Measurements from ENCODE around the gene TRMT1.
"Not testable (repeated sequence)": the region's sequence is repeated elsewhere in the genome, so short reads cannot be mapped to it uniquely, and the experiment has no call there.

TRMT1 gene

DNA sequence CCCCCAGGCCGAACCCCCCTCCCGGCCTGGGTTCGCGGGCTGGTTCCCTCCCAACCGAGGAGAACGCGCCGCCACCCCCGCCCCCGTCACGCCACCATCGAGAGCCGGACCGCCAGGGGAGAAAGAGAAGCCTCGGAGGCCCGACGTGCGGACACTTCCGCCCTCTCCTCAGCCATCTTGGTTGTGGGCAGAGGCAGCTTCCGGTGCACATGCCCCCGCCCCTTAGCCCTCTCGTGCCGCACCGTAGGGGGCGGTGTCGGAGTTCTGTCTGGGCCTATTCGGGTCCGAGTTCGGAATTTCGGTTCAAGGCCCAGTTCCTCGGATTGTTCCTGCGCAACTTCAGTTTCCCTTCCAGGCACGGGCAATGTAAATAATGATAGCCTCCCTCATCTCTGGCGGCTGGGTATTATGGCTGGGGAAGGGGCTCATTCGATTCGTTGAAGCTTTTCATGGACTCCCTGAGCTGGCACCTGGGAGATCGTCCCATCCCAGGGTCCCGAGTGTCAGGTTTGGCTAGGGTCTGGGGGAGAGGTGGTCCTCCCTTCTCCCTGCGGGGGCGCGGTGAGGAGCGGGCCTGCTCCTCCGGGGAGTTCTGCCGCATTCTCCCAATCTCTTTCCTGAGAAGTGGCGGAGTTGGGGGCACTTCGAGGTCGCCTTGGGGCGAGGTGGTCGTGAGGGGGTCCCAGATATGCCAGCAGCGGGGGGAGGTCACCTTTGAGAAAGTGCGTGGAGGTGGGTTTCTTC is 33.8 kb upstream of the TRMT1 start, which contains the start of the genes IER2 and STX10:
Gene IER2 (plus strand): TSS at position 225 of the 744 bp plus-strand sequence. CDS start 2,776 bp downstream, outside the sequence.
Gene STX10 (minus strand): TSS at position 189 of the 744 bp plus-strand sequence. CDS start 202 bp downstream, outside the sequence.
- peak; percentile 95 for DNase-seq (ENCODE audit: low spot score)

DNA sequence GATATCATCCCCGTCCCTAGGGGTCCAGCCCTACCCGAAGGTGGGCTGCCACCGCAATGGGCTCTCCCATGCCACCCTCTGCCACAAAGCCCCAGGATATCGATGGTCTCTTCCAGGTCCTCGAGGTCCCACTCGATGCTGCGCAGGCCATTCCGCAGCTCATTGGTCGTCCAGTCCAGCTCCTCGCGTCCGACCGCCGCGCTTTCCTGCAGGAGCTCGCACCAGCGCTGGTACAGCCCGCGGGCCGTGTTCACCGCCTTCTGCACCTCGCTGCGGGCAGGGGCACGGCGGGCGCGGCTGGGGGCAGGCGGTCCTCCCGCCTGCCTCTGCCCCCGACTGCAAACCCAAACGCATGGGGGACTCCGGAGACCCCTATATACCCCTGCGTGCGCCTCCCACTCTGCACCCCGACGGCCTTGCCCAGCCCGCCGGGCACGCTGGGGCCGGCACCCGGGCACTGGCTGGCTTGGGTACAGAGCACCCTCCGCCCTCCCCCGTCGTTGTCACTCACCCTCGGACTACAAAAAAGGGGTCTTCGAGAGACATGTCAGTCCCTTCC is 33.2 kb upstream of the TRMT1 start:
- no peak for DNase-seq (ENCODE audit: low spot score)

DNA sequence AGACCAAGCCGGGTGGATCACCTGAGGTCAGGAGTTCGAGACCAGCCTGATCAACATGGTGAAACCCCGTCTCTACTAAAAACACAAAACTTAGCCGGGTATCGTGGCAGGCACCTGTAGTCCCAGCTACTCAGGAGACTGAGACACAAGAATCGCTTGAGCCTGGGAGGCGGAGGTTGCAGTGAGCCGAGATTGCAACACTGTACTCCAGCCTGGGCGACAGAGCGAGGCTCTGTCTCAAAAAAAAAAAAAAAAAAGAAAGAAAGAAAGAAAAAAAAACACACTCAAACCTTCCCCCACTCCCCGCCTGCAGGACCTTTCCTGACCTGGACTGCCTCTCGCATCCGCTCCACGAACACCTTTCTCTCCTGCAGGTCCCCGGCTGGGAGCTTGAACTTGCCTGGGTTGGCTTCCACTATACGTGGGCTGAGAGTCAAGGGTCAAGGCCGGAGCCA is 32.7 kb upstream of the TRMT1 start:
- not testable (repeated sequence) for DNase-seq (ENCODE audit: low spot score)

DNA sequence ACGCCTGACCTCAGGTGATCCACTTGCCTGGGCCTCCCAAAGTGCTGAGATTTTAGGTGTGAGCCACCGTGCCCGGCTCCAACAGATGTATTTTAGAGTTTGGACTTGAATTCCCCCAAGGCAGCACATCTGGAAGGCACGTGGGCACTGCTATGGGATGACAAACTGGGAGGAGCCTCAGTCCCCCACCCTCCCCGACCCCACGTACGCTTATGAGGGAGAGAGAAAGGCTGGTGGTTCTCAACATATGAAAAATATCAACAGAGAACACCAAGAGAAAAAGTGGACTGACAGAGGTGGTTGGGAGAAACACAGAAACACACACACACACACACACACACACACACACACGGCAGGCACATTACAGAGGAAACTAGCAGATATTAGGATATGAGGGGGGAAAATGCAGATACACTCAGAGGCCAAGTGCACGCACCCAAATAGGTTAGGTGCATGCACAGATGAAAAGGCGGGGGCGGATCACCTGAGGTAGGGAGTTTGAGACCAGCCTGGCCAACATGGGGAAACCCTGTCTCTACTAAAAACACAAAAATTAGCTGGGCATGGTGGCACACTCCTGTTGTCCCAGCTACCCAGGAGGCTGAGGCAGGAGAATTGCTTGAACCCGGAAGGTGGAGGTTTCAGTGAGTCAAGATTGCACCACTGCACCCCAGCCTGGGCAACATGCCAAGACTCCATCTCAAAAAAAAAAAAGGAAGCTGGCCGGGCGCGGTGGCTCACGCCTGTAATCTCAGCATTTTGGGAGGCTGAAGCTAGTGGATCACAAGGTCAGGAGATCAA is 30.4 kb upstream of the TRMT1 start:
- DNase-seq (ENCODE audit: low spot score): no peak

DNA sequence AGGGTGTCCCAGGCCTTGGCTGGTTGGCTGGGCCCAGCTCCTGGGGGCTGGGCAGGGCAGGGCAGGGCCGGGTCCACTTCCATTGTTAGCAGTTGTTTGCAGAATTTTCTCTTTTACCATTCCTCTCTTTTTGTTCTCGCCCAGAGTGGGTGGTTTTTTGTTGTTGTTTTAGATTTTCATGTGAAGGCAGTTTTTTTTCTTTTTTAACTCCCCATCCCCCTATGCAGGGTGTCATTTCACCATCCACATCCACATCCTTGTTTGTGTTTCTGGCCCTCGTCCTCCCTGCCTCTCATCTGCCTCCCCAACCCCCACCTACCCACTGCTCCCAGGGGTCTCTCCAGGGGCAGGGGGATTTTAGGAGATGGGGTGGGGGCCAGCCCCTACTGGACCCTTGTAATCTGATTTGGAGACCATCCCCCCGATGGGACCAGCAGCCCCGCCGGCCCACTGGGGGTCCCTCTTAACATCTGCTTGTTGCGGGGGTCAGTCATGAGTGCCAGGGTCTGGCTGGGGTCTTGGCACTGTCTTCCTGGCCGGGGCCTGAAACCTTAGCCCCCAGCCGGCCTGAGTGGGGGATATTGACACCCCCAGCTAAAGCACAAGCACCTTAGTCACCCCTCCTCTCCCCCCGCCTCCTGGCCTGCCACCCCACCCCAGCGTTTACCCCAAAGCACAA is 23.2 kb upstream of the TRMT1 start:
- no peak for DNase-seq (ENCODE audit: low spot score)

DNA sequence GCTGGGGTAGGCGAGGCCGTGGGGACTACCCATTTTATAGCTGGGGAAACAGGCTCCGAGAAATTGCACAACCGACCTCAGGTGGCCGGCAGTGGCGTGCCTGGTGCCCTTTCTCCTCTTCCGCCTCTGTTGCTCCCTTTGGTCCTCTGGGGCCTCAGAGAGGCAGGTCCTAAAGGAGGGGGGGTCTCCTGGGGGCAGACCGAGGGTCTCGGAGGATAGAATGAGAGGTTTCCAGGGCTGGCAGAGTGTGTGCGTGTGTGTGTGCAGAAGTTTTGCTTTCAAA is 22.3 kb upstream of the TRMT1 start:
- DNase-seq (ENCODE audit: low spot score): no peak

DNA sequence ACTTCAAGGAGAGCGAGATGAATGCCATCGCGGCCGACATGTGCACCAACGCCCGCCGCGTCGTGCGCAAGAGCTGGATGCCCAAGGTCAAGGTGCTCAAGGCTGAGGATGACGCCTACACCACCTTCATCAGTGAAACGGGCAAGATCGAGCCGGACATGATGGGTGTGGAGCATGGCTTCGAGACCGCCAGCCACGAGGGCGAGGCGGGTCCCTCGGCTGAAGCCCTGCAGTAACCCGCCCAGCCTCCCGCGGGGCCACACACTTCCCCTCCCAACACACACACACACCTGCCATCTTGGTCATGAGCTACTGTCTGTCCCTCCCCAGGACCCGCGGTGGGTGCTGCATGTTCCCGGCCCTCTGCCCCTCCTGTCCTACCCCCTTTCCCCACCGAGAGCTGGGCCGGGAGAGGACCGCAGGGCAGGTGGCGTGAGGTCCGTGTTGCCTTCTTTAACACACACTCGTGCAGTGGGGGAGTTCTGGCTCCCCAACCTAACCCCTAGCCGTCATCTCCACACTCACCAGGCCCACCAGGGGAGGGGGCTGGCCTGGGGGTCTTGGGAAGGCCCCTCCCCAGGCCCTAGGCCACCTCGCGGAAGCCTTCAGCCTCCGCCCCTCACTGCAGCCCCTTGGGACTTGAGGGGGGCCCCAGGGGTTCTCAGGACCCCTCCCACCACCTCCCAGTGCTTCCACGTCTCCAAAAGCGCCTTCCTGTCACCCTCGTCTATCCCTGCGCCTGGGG is 21.8 kb upstream of the TRMT1 start:
- no peak for DNase-seq (ENCODE audit: low spot score)

DNA sequence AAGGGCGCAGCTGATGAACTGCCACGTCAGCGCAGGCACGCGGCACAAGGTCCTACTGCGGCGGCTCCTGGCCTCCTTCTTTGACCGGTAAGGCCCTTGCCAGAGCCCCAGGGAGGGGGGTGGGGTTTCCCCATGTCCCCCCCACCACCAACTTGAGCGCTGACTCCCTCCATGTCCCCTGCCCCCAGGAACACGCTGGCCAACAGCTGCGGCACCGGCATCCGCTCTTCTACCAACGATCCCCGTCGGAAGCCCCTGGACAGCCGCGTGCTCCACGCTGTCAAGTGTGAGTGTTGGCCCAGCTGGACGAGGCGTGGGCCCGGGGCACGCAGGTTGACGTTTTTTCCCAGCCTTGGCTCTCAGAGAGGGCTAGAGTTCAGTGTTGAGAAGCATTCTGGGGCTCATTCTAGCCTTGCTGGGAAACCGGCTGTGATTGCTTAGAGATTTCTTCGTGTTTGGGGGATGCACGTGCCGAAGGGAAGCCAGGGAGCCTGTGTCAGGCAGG is 20.8 kb upstream of the TRMT1 start:
- no peak for DNase-seq (ENCODE audit: low spot score)

DNA sequence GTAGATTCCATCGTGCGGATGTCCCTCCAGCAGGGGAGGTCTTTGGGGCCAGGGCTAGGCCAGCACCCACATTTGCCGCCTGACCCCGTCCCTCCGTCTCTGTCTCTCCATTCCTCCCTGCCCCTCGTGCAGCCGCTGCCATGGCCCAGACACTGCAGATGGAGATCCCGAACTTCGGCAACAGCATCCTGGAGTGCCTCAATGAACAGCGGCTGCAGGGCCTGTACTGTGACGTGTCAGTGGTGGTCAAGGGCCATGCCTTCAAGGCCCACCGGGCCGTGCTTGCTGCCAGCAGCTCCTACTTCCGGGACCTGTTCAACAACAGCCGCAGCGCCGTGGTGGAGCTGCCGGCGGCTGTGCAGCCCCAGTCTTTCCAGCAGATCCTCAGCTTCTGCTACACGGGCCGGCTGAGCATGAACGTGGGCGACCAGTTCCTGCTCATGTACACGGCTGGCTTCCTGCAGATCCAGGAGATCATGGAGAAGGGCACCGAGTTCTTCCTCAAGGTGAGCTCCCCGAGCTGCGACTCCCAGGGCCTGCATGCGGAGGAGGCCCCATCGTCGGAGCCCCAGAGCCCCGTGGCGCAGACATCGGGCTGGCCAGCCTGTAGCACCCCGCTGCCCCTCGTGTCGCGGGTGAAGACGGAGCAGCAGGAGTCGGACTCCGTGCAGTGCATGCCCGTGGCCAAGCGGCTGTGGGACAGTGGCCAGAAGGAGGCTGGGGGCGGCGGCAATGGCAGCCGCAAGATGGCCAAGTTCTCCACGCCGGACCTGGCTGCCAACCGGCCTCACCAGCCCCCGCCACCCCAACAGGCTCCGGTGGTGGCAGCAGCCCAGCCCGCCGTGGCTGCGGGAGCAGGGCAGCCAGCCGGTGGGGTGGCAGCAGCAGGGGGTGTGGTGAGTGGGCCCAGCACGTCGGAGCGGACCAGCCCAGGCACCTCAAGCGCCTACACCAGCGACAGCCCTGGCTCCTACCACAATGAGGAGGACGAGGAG is 18.8 kb upstream of the TRMT1 start:
- no peak for DNase-seq (ENCODE audit: low spot score)

DNA sequence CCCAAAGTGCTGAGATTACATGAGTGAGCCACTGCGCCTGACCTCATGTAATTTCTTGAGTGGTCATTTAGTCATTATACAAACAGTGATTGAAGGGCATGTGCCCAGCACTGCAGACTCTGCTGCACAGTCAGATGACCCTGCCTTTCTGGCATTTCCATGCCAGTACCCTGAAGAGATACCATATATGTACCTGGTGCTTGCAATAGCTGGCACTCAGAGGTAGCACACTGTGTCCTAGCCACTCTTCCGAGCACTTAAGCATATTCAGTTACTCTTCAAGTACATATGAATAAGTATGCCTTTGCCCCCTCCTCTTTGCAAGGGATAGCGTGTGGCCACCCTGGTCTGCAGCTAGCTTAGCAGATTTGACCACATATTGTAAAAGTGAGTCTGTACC is 18.1 kb upstream of the TRMT1 start:
- DNase-seq (ENCODE audit: low spot score): no peak

DNA sequence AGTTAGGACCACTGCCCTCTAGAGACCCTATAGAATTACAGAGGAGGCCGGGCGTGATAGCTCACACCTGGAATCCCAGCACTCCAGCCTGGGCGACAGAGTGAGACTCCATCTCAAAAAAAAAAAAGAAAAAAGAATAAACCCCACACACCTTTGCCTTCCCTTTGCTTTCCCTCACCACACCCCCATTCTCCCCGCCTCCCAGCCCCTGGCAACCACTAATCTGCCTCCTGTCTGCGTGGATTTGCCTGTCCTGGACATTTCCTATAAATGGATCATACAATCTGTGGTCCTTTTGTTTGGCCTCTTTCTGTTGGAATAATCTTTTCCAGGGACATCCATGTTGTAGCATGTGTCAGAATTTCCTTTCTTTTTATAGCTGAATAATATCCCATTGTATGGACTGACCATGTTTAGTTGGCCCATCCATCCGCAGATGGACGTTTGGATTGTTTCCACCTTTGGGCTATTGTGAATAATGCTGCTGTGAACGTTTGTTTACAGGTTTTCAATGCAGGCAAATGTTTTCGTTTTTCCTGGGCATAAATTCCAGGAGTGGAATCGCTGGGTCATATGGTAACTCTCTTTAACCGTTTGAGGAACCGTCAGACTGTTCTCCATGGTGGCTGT is 16.8 kb upstream of the TRMT1 start:
- DNase-seq (ENCODE audit: low spot score): no peak

DNA sequence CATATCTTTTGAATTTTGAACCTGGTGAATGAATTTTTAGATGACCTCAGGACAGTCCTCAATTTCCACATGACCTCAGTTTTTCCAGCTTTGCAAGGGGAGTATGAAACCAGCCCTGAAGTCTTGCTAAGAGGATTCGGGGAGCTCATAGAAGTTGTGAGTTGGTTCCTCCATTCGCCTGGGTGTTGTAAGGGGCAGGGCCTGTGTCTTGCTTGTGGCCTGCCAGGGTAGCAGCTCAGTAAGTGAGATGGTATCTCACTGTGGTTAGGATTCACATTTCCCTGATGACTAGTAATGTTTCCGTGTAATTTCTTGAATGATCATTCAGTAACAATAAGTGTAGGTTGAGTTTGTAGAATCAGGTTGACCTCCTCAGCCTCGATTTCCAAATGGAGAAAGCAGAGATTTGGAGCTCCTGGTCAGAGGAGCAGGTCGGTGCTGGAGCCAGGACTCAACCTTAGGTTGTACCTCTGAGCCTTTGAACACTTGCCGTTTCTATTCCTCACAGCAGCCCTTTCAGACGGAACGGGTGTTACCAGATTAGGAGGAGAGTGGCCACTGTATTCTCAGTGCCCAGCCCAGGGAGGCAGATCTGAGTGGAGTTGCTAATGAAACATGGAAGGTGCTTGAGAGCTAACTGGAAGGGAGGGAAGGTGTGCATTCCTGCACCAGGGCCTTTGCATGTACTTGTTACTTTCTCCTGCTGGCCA is 16.1 kb upstream of the TRMT1 start:
- DNase-seq (ENCODE audit: low spot score): peak; percentile 67

DNA sequence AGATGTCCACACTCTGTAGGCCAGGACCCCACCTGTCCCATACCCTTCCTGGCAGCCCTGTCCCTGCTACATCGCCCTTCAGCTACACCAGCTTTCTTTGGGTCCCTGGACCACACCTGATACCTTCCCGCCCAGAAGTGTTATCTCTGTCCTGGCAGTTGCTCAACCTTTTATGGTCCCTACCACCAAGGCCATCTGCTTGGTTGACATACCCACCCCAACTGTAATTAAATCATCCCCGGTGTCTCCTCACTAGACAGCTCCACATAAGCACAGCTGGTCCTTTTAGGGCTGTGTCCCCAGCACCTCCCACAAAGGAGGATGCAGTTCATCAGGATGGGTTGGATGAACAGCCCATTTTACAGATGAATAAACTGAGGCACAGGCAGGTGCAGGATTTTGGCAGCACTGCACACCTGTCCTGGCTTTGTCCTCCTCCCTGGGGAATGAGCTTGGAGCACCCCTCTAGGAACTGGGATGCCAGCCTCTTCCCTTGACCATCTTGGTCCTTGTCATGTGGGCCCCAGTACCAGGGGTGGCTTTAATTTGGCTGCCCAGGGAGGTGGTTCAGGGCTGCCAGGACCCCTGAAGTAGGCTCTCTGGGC is 14.4 kb upstream of the TRMT1 start:
- DNase-seq (ENCODE audit: low spot score): no peak

DNA sequence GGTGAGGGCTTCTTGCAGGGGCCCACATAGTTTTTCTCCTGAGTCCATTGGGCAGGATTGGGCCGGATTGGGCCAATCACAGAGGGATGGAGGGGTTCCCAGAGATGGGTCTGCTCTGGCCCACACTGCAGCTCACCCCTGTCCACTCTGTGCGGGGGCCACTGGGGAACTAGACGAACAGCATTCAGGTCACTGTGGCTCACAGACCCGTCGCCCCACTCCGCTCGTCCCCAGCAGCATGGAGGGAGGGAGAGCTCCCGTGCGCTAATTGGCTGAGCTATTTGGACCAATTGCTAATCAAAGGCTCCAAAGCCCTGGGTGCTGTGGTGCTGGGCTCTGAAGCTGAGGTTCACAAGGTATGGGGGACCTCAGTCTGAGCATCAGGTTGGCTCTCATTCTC is 12.8 kb upstream of the TRMT1 start:
- DNase-seq (ENCODE audit: low spot score): no peak

DNA sequence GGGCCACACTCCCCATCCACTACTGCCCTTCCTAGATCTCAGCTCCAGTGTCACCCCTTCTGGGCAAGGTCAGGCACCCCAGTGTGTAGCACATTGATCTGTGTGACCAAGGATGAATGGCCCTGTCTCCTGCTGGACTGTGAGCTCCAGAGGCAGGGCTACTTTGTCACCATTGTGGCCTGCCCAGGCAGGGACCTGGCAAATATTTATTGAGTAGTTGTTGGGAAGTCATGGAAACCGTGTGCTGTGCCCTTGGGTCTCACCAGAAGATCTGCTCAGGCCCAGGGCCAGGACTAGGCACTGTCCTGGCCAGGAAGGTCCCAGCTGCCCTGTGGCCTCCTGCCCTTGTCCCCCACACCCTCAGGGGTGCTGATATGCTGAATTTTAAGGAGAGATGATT is 12.0 kb upstream of the TRMT1 start:
- no peak for DNase-seq (ENCODE audit: low spot score)

DNA sequence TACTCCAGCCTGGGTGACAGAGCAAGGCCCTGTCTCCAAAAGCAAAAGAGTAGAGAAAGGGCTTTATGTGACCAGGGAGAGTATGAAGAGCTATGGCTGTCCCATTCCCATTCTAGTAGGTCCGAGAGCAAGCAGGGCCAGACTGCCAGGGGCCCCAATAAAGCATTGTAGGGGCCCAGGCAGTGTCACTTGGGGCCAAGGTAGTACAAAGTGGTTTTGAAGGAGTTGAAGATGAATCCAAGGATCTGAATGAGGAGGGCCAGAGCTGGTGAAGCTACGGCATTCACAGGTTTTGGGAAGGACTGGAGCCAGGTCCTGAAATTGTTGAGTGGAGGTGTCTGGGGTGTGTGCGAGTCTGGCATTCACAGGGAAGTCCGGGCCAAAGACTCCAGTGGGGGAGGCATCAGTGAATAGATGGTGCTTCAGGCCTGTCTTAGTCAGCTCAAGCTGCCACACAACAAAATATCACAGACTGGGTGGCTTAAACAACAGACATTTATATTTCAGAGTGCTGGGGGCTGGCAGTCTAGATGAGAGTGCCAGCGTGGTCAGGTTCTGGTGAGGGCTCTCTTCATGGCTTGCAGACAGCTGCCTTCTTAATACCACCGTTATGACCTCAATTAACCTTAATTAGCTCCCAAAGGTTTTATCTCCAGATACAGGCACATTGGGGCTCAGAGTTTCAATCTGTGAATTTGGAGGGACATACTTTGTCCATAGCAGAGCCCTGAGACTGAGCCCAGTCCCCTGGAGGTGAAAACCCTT is 11.5 kb upstream of the TRMT1 start:
- DNase-seq (ENCODE audit: low spot score): no peak

DNA sequence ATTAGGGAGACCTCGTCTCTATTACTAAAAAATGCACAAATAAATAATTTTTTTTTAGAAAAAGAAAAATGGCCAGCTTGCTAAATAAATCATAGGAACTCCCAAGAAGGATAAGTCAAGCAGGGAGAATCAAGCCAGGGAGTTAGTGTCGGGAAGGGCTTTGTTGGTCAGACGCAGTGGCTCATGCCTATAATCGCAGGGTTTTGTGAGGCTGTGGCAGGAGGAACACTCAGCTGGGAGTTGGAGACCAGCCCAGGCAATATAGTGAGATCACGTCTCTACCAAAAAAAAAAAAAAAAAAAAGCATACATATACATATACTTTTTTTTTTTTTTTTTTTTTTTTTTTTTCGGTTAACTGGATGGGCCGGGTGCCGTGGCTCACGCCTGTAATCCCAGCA is 10.5 kb upstream of the TRMT1 start:
- no peak for DNase-seq (ENCODE audit: low spot score)
